ENCODE data around the gene PCDHGB1. TPM values are rescaled to one million over a fixed set of nuclear protein-coding genes. Genes with fewer than 3 reads are reported as not detected.

The PCDHGB1 gene
- total and polyA plus RNA-seq, 2 donors (not counting 3 experiments of a cell fraction or from before 2014, with no cell fraction given): 0.39 to 0.62 TPM

DNA sequence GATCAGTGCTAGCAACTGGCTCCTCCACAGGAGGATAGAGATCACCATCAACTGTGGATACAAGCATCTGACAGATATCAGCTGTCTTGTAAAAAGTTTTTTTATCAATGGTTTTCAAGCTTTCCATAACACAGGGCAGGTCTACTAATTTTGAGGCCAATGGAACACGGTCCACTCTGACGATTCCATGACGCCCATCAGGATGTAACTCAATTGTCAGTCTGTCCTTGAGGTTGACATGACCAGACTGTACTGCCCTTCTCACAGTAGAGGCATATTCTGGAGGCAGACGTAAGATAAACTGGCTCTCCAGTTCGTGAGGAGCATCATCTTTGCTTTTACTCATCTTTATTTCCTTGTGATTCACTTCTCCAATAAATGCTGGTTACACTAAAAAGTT, 30.2 kb upstream of the PCDHGB1 start:
- no peak for TF ChIP-seq EZH2 (IDR thresholded peaks at IDR 0.05; ENCODE audit: borderline replicate concordance, low read depth, low read length, severe bottlenecking)
- TF ChIP-seq POLR2A (IDR thresholded peaks at IDR 0.05; ENCODE audit: low read depth, low read length): no peak
- TF ChIP-seq FOS (IDR thresholded peaks at IDR 0.05; ENCODE audit: borderline replicate concordance, insufficient read depth, low read length): no peak
- TF ChIP-seq, protein P1, sequence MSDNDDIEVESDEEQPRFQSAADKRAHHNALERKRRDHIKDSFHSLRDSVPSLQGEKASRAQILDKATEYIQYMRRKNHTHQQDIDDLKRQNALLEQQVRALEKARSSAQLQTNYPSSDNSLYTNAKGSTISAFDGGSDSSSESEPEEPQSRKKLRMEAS (IDR thresholded peaks at IDR 0.05; ENCODE audit: insufficient read depth, insufficient read length): no peak
- no peak for TF ChIP-seq MYC (IDR thresholded peaks at IDR 0.05; ENCODE audit: low read depth, low read length)
- no peak for TF ChIP-seq GATA2 (IDR thresholded peaks at IDR 0.05; ENCODE audit: insufficient read depth, insufficient read length, low read depth, low read length)
- no peak for TF ChIP-seq POLR2AphosphoS5 (IDR thresholded peaks at IDR 0.05; ENCODE audit: insufficient read depth, low read depth, low read length)
- TF ChIP-seq JUN (IDR thresholded peaks at IDR 0.05; ENCODE audit: borderline replicate concordance, insufficient read depth, insufficient read length, low read depth): no peak
- TF ChIP-seq, protein P2, sequence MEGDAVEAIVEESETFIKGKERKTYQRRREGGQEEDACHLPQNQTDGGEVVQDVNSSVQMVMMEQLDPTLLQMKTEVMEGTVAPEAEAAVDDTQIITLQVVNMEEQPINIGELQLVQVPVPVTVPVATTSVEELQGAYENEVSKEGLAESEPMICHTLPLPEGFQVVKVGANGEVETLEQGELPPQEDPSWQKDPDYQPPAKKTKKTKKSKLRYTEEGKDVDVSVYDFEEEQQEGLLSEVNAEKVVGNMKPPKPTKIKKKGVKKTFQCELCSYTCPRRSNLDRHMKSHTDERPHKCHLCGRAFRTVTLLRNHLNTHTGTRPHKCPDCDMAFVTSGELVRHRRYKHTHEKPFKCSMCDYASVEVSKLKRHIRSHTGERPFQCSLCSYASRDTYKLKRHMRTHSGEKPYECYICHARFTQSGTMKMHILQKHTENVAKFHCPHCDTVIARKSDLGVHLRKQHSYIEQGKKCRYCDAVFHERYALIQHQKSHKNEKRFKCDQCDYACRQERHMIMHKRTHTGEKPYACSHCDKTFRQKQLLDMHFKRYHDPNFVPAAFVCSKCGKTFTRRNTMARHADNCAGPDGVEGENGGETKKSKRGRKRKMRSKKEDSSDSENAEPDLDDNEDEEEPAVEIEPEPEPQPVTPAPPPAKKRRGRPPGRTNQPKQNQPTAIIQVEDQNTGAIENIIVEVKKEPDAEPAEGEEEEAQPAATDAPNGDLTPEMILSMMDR (IDR thresholded peaks at IDR 0.05; ENCODE audit: extremely low read depth in 1 of 2, insufficient read depth in 1 of 2, low read depth in 1 of 2, low read length in 2 of 2): no peak

More for the DNA sequence above, 30.2 kb upstream of the PCDHGB1 start:
- ChIA-PET CTCF (interaction anchor here (0.7 to 2.8 kb wide), 20 partner anchors 8 to 244 kb away, joined by 3 to 19 read pairs (median 6); partner anchors contain the start of genes PCDHB14, PCDHB15, PCDHGA1 and PCDHGA10), POLR2A (interaction anchor here (1.6 kb wide), 1 partner anchor 11 kb away, joined by 7 read pairs; the partner anchor contains the start of gene PCDHGA1)
- Histone ChIP-seq H4K20me1 (replicated peaks; ENCODE audit: control insufficient read depth, extremely low read depth, insufficient read depth, low read length) (peaks cover 9% of the 10 kb centered on the region), H3K4me1 (ENCODE audit: control insufficient read depth, extremely low read depth, insufficient read depth, low read length) (no peaks in the 10 kb centered on the region), H3K36me3 (ENCODE audit: control insufficient read depth in 2 of 2, extremely low read depth in 1 of 2, insufficient read depth in 2 of 2, low read length in 2 of 2) (peaks cover 0 to 11% of the 10 kb centered on the region in 2 experiments), H3K9ac (replicated peaks; ENCODE audit: extremely low read depth, insufficient read depth, low read length) (no peak overlapping the region), H3K9me1 (replicated peaks; ENCODE audit: control insufficient read depth, extremely low read depth, insufficient read depth, low read length) (no peaks in the 10 kb centered on the region), H3K79me2 (ENCODE audit: control insufficient read depth, insufficient read depth, low read length) (peaks cover 24% of the 10 kb centered on the region), H3K4me3 (replicated peaks in 1 of 3; ENCODE audit: insufficient read depth in 1 of 3, low read depth in 1 of 3, low read length in 3 of 3) (peak overlapping the region in 2 of 3 experiments; percentile 87 to 91), H3K9me3 (replicated peaks; ENCODE audit: control insufficient read depth, insufficient read depth, low read length) (peaks cover 15% of the 10 kb centered on the region), H3K27ac (ENCODE audit: insufficient read depth, low read depth, low read length) (no peak overlapping the region), H2AFZ (ENCODE audit: low read depth, low read length) (no peak overlapping the region), H3K27me3 (ENCODE audit: control insufficient read depth in 2 of 2, insufficient read depth in 2 of 2, low read length in 2 of 2) (no peaks in the 10 kb centered on the region), H3K4me2 (ENCODE audit: insufficient read depth, low read length) (peak overlapping the region; percentile 60)
- DNase-seq (ENCODE audit: low read depth, low spot score): no peak
- intact Hi-C loops (cut with micrococcal nuclease): loop anchor here (1.0 to 2.0 kb wide), 2 partner anchors 23 to 241 kb away; partner anchors contain the start of gene PCDHGA3
- FAIRE-seq: no peak
- BruUV-seq (replicated peaks): no TSS peak
- dilution Hi-C loops (cut with MboI; ENCODE audit: extremely low pct_ligation_motif_present, low sequenced_read_pairs): no loop called here

Data from endothelial cell of umbilical vein (primary cell).